ENCODE measurements around the gene EPHB4.

GRCh38 chr7:100781255-100781654, 46.1 kb downstream of the EPHB4 start:
- TF ChIP-seq CTCF (IDR thresholded peaks at IDR 0.05) (no peak), POLR2A (IDR thresholded peaks at IDR 0.05) (no peak)

All from ovary (tissue), 3 donors.